H9 (cell line): ENCODE measurements around the gene SRRT. TPM values are rescaled to one million over a fixed set of nuclear protein-coding genes. Genes with fewer than 3 reads are reported as not detected.

Experiments
- DNase-seq: peaks from one replicate; pipeline ENCODE4 v3.0.0-alpha.2; 2017
- H2AFZ ChIP-seq: one replicate; pipeline ENCODE4 v1.6.1; 2013; ENCODE audit warnings: mild to moderate bottlenecking, low read length, control low read depth, moderate library complexity
- H2AK5ac ChIP-seq: 2 replicates; pipeline ENCODE4 v1.6.1; 2013; ENCODE audit warnings: low read length, control low read depth, mixed read lengths; ENCODE audit not compliant: insufficient read length
- H2BK120ac ChIP-seq: one replicate; pipeline ENCODE4 v1.6.1; 2013; ENCODE audit warnings: low read depth, mild to moderate bottlenecking, low read length, control low read depth, inconsistent platforms; ENCODE audit not compliant: poor library complexity, severe bottlenecking
- H2BK12ac ChIP-seq: 2 replicates; pipeline ENCODE4 v1.6.1; 2013; ENCODE audit warnings: low read length, control low read depth, mixed read lengths, low read depth; ENCODE audit not compliant: insufficient read length
- H2BK15ac ChIP-seq: 2 replicates; pipeline ENCODE4 v1.6.1; 2013; ENCODE audit warnings: low read depth, low read length, control low read depth
- H2BK20ac ChIP-seq: one replicate; pipeline ENCODE4 v1.6.1; 2013; ENCODE audit warnings: low read depth, mild to moderate bottlenecking, low read length, control low read depth, inconsistent platforms; ENCODE audit not compliant: poor library complexity, severe bottlenecking
- H2BK5ac ChIP-seq: 2 replicates; pipeline ENCODE4 v1.6.1; 2013; ENCODE audit warnings: low read length, control low read depth, mixed read lengths; ENCODE audit not compliant: insufficient read length
- H3K14ac ChIP-seq: 2 replicates; pipeline ENCODE4 v1.6.1; 2013; ENCODE audit warnings: low read length, control low read depth; ENCODE audit not compliant: insufficient read depth
- H3K18ac ChIP-seq: 2 replicates; pipeline ENCODE4 v1.6.1; 2013; ENCODE audit warnings: low read depth, mild to moderate bottlenecking, mixed read lengths, low read length, control low read depth; ENCODE audit not compliant: insufficient read length
- H3K23ac ChIP-seq: 2 replicates; pipeline ENCODE4 v1.6.1; 2013; ENCODE audit warnings: low read length, control low read depth, mixed read lengths, low read depth; ENCODE audit not compliant: insufficient read length
- H3K23me2 ChIP-seq: 2 replicates; pipeline ENCODE4 v1.6.1; 2013; ENCODE audit warnings: low read depth, mild to moderate bottlenecking, mixed read lengths, low read length, control low read depth; ENCODE audit not compliant: insufficient read length, poor library complexity, severe bottlenecking
- H3K27ac ChIP-seq: 2 replicates; pipeline ENCODE4 v1.5.1; 2013; ENCODE audit warnings: low read length, control low read depth, mixed read lengths, low read depth; ENCODE audit not compliant: insufficient read length
- H3K27me3 ChIP-seq: 2 replicates; pipeline ENCODE4 v1.6.1; 2013; ENCODE audit warnings: low read length, control low read depth, inconsistent platforms; ENCODE audit not compliant: insufficient read depth
- H3K4ac ChIP-seq: 2 replicates; pipeline ENCODE4 v1.6.1; 2013; ENCODE audit warnings: low read depth, mild to moderate bottlenecking, control low read depth, inconsistent platforms, low read length, moderate library complexity
- H3K4me1 ChIP-seq: 2 replicates; pipeline ENCODE4 v1.6.1; 2013; ENCODE audit warnings: low read length, control low read depth, inconsistent platforms; ENCODE audit not compliant: insufficient read depth
- H3K4me2 ChIP-seq: 2 replicates; pipeline ENCODE4 v1.6.1; 2013; ENCODE audit warnings: low read length, control low read depth, mixed read lengths; ENCODE audit not compliant: insufficient read length, insufficient read depth
- H3K56ac ChIP-seq: 2 replicates; pipeline ENCODE4 v1.6.1; 2013; ENCODE audit warnings: low read depth, mild to moderate bottlenecking, mixed read lengths, low read length, control low read depth; ENCODE audit not compliant: insufficient read length
- H3K79me1 ChIP-seq: 2 replicates; pipeline ENCODE4 v1.6.1; 2013; ENCODE audit warnings: low read depth, mild to moderate bottlenecking, moderate library complexity, low read length, control low read depth, inconsistent platforms; ENCODE audit not compliant: insufficient read depth, poor library complexity, severe bottlenecking
- H3K79me2 ChIP-seq: 2 replicates; pipeline ENCODE4 v1.6.1; 2013; ENCODE audit warnings: low read length, control low read depth, inconsistent platforms; ENCODE audit not compliant: insufficient read depth
- H3K9ac ChIP-seq: 2 replicates; pipeline ENCODE4 v1.6.1; 2013; ENCODE audit warnings: low read length, control low read depth, mixed read lengths; ENCODE audit not compliant: insufficient read length; ENCODE audit errors: extremely low read depth
- H3K9me3 ChIP-seq: one replicate; pipeline ENCODE4 v1.6.1; 2013; ENCODE audit warnings: low read depth, low read length, inconsistent platforms; ENCODE audit not compliant: control insufficient read depth
- H3T11ph ChIP-seq: one replicate; pipeline ENCODE4 v1.6.1; 2013; ENCODE audit warnings: mild to moderate bottlenecking, low read length, control low read depth, inconsistent platforms
- H4K20me1 ChIP-seq: one replicate; pipeline ENCODE4 v1.6.1; 2013; ENCODE audit not compliant: control insufficient read depth, insufficient read length, insufficient read depth
- H4K5ac ChIP-seq: 2 replicates; pipeline ENCODE4 v1.6.1; 2013; ENCODE audit warnings: low read depth, mild to moderate bottlenecking, mixed read lengths, low read length, control low read depth; ENCODE audit not compliant: insufficient read length
- H4K8ac ChIP-seq: replicated peaks from 2 replicates; pipeline ENCODE4 v1.6.1; 2013; ENCODE audit warnings: low read length, control low read depth, mixed read lengths, low read depth; ENCODE audit not compliant: insufficient read length
- H4K91ac ChIP-seq: 2 replicates; pipeline ENCODE4 v1.6.1; 2013; ENCODE audit warnings: low read depth, mild to moderate bottlenecking, moderate library complexity, mixed read lengths, low read length, control low read depth; ENCODE audit not compliant: insufficient read length
- H3K27ac Mint-ChIP-seq, 3 experiments: 2 replicates in 2 of 3; 3 replicates in 1 of 3; pipeline ENCODE4 v1.8.0; 2020 to 2021; ENCODE audit warnings: mixed read lengths in 3 of 3, mild to moderate bottlenecking in 1 of 3, moderate library complexity in 1 of 3
- H3K27me3 Mint-ChIP-seq: 2 replicates; pipeline ENCODE4 v1.8.0; 2021; ENCODE audit warnings: low read depth, mild to moderate bottlenecking, moderate library complexity, mixed read lengths
- H3K36me3 Mint-ChIP-seq, 3 experiments: 2 replicates in 2 of 3; 3 replicates in 1 of 3; pipeline ENCODE4 v1.8.0; 2020 to 2021; ENCODE audit warnings: low read depth in 3 of 3, mixed read lengths in 3 of 3; ENCODE audit not compliant: insufficient read depth in 1 of 3
- H3K4me1 Mint-ChIP-seq, 2 experiments: 2 replicates each; pipeline ENCODE4 v1.8.0; 2020; ENCODE audit warnings: mixed read lengths in 2 of 2
- H3K4me3 Mint-ChIP-seq, 2 experiments: 2 replicates in 1 of 2; 3 replicates in 1 of 2; pipeline ENCODE4 v1.8.0; 2020 to 2021; ENCODE audit warnings: mild to moderate bottlenecking in 2 of 2, mixed read lengths in 2 of 2, moderate library complexity in 1 of 2
- H3K9me3 Mint-ChIP-seq, 2 experiments: 2 replicates in 1 of 2; 3 replicates in 1 of 2; pipeline ENCODE4 v1.8.0; 2020; ENCODE audit warnings: mild to moderate bottlenecking in 2 of 2, mixed read lengths in 2 of 2, moderate library complexity in 1 of 2
- CTCF ChIP-seq: fragments of 200-600 bp; sonication (generic); conservative IDR thresholded peaks from 3 replicates; pipeline ENCODE4 v1.8.0; 2021; ENCODE audit warnings: antibody characterized with exemption, mild to moderate bottlenecking
- WGBS: extraction: QIAGEN DNeasy Blood & Tissue Kit; methylation state at CpG from one replicate; pipeline ENCODE4 v1.1.7; 2013; ENCODE audit warnings: missing lambda C conversion rate, low lambda C conversion rate, mixed read lengths; ENCODE audit not compliant: insufficient read length; ENCODE audit errors: extremely low coverage; 5-methylcytosine and 5-hydroxymethylcytosine counted together
- total RNA-seq: library from RNA; stranded (reverse); gene quantifications from 2 replicates; pipeline ENCODE4 v1.2.1, GENCODE V29; 2021

SRRT gene
- total RNA-seq, 1 experiment from 2014 or later, result 373 TPM

GRCh38 chr7:100867776-100868485, 7.0 kb upstream of the SRRT start:
- H3K36me3 Mint-ChIP-seq, result peaks cover 25 to 53% (median 41%) of the 10 kb centered on the region in 3 experiments
- no peak overlapping the region for H2BK15ac ChIP-seq
- peak; percentile 54 for DNase-seq
- H3K79me1 ChIP-seq, result peaks cover 3% of the 10 kb centered on the region
- H3K9me3 Mint-ChIP-seq, result no peaks in the 10 kb centered on the region
- H4K91ac ChIP-seq, result no peak overlapping the region
- H2BK5ac ChIP-seq, result peak overlapping the region; percentile 15
- no peaks in the 10 kb centered on the region for H3K27me3 Mint-ChIP-seq
- H3T11ph ChIP-seq, result no peak overlapping the region
- peak overlapping the region; percentile 77 for H3K4me2 ChIP-seq
- no peak overlapping the region for H4K5ac ChIP-seq
- H4K20me1 ChIP-seq, result no peaks in the 10 kb centered on the region
- H2AFZ ChIP-seq, result no peak overlapping the region
- no peak overlapping the region for H2AK5ac ChIP-seq
- H3K27ac ChIP-seq, result no peak overlapping the region
- H3K4ac ChIP-seq, result no peak overlapping the region; the same call in 1 of the 2 replicates
- H3K9me3 ChIP-seq, result no peaks in the 10 kb centered on the region
- H2BK120ac ChIP-seq, result no peak overlapping the region
- peaks cover 3% of the 10 kb centered on the region; the same call in 1 of the 2 replicates for H3K79me2 ChIP-seq
- H3K27ac Mint-ChIP-seq, result peak overlapping the region; percentile 94 to 97 (median 95); a peak in 6 of 7 replicates
- no peak overlapping the region for H2BK12ac ChIP-seq
- H3K14ac ChIP-seq, result peak overlapping the region; percentile 84
- H3K4me3 Mint-ChIP-seq, result peak overlapping the region; percentile 92 to 97
- peak overlapping the region; percentile 83 for H3K9ac ChIP-seq
- no peak overlapping the region for H3K56ac ChIP-seq
- no peaks in the 10 kb centered on the region; the same call in 1 of the 2 replicates for H3K4me1 ChIP-seq
- peak overlapping the region; percentile 73 for H3K18ac ChIP-seq
- no CpG with 5 or more reads among the region's 27 CpGs for WGBS
- H3K27me3 ChIP-seq, result no peaks in the 10 kb centered on the region
- TF ChIP-seq CTCF, result no peak
- peaks cover 10% of the 10 kb centered on the region for H3K23me2 ChIP-seq
- no peak overlapping the region for H4K8ac ChIP-seq
- no peak overlapping the region for H2BK20ac ChIP-seq
- no peak overlapping the region for H3K23ac ChIP-seq
- H3K4me1 Mint-ChIP-seq, result peaks cover 12 to 15% of the 10 kb centered on the region in 2 experiments
